Glutamatergic neuron (in vitro differentiated cells): ENCODE results near the gene CEACAM19. TPM values are rescaled to one million over a fixed set of nuclear protein-coding genes. Genes with fewer than 3 reads are reported as not detected.

Experiments used
- DNase-seq: peaks from one replicate; pipeline ENCODE4 v3.0.0; 2022
- H3K27ac Mint-ChIP-seq: one replicate; pipeline ENCODE4 v1.8.0; 2020; ENCODE audit warnings: mild to moderate bottlenecking, mixed read lengths, inconsistent platforms; ENCODE audit not compliant: unreplicated experiment
- H3K27me3 Mint-ChIP-seq: one replicate; pipeline ENCODE4 v1.8.0; 2020; ENCODE audit warnings: mild to moderate bottlenecking, moderate library complexity, mixed read lengths, inconsistent platforms; ENCODE audit not compliant: unreplicated experiment
- H3K36me3 Mint-ChIP-seq: one replicate; pipeline ENCODE4 v1.8.0; 2020; ENCODE audit warnings: mild to moderate bottlenecking, mixed read lengths, inconsistent platforms; ENCODE audit not compliant: unreplicated experiment
- H3K4me1 Mint-ChIP-seq: one replicate; pipeline ENCODE4 v1.8.0; 2020; ENCODE audit warnings: mild to moderate bottlenecking, low read depth, mixed read lengths, inconsistent platforms; ENCODE audit not compliant: unreplicated experiment
- H3K4me3 Mint-ChIP-seq: one replicate; pipeline ENCODE4 v1.8.0; 2020; ENCODE audit warnings: mild to moderate bottlenecking, mixed read lengths, inconsistent platforms; ENCODE audit not compliant: unreplicated experiment
- H3K9me3 Mint-ChIP-seq: one replicate; pipeline ENCODE4 v1.8.0; 2020; ENCODE audit warnings: mild to moderate bottlenecking, moderate library complexity, mixed read lengths, inconsistent platforms; ENCODE audit not compliant: unreplicated experiment
- total RNA-seq: library from RNA; stranded (reverse); fragmentation: NEBNext Ultra II Directional; extraction: Animal tissue kit (Norgen Biotek cat#: 25700); gene quantifications from one replicate; pipeline ENCODE4 v1.2.1, GENCODE V29; 2021; ENCODE audit not compliant: unreplicated experiment
- TF ChIP-seq, protein P1 (sequence below): fragments of 200-600 bp; sonication (generic); IDR thresholded peaks from one replicate; pipeline ENCODE4 v1.5.0; 2021; ENCODE audit not compliant: partially characterized antibody, unreplicated experiment

The CEACAM19 gene
- total RNA-seq, 1 donor from 2014 or later = 1.5 TPM

DNA sequence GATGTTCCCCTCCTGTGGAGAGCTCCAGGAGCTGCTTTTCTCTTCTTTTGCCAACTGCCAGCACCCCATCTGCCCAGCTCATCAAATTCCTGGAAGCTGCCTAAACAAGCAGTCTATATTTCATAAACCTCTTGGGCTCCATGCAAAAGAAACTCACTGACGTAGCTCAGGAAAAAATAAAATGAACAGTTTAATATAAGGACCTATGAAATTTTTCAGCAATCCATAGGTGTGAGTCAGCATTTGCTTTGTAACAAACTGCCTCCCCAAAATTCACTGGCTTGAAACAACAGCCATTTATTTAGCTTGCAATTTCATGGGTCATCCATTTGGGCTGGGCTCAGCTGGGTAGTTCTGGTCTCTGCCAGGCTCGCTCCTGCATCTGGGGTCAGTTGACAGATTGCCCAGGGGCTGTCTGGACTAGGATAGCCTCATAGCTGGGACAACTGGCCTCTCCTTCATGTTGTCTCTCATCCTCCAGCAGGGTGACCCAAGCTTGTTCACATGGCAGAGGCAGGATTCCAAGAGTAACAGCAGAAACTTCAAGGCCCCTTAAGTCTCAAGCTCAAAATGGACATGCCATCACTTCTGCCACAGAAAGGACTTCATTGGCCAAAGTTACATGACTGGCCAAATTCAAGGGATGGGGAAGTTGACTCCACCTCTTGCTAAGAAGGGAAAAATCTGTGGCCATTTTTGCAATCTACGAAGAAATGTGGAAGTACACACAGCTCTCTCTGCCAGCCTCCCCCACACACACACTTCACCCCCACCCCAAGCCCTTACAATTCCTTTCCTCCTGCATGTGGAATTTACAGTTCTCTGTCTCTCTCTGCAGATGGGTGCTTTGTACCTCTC is 35.5 kb upstream of the CEACAM19 start:
- no peaks in the 10 kb centered on the region for H3K9me3 Mint-ChIP-seq
- peaks cover 4% of the 10 kb centered on the region for H3K4me1 Mint-ChIP-seq
- H3K27ac Mint-ChIP-seq = no peak overlapping the region
- DNase-seq = no peak
- H3K4me3 Mint-ChIP-seq = no peak overlapping the region
- TF ChIP-seq, protein P1, sequence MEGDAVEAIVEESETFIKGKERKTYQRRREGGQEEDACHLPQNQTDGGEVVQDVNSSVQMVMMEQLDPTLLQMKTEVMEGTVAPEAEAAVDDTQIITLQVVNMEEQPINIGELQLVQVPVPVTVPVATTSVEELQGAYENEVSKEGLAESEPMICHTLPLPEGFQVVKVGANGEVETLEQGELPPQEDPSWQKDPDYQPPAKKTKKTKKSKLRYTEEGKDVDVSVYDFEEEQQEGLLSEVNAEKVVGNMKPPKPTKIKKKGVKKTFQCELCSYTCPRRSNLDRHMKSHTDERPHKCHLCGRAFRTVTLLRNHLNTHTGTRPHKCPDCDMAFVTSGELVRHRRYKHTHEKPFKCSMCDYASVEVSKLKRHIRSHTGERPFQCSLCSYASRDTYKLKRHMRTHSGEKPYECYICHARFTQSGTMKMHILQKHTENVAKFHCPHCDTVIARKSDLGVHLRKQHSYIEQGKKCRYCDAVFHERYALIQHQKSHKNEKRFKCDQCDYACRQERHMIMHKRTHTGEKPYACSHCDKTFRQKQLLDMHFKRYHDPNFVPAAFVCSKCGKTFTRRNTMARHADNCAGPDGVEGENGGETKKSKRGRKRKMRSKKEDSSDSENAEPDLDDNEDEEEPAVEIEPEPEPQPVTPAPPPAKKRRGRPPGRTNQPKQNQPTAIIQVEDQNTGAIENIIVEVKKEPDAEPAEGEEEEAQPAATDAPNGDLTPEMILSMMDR = no peak
- no peaks in the 10 kb centered on the region for H3K36me3 Mint-ChIP-seq
- no peaks in the 10 kb centered on the region for H3K27me3 Mint-ChIP-seq

DNA sequence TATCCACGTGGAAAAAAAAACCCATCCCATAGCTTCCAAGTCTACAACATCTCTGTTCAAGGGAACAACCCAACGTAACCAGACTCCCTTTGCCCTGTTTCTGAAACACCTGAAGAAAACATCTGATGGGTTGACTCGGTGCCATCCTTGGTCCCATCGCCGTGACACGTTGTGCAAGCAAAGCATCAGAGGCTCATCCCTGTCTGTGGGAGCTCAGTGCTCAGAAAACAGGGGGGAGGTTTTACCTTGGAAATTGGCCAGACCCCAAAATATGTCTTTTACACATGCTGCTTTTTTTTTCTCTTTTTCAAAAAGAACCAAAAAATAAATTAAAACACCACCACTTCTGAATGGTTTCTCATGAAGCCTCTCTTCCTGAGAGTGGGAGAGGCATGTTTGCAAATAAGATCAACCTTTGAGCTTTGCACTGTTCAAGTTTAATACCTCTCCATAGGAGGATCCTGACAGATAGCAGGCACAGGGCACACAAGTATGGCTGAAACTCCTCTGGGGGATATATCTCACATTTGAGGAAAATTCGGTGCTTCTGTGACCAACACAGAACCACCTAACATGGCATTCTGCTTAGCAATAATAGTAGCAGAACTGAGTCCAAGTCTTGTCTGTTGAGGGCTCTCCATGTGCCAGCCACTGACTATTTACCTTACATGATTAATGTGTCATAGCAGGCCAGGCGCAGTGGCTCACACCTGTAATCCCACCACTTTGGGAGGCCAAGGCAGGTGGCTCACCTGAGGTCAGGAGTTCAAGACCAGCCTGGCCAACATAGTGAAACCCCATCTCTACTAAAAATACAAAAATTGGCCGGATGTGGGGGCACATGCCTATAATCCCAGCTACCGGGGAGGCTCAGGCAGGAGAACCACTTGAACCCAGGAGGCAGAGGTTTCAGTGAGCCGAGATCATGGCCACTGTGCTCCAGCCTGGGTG is 34.6 kb upstream of the CEACAM19 start:
- no peak overlapping the region for H3K27ac Mint-ChIP-seq
- no peak overlapping the region for H3K4me3 Mint-ChIP-seq
- H3K27me3 Mint-ChIP-seq = no peaks in the 10 kb centered on the region
- DNase-seq = no peak
- H3K4me1 Mint-ChIP-seq = peaks cover 4% of the 10 kb centered on the region
- no peaks in the 10 kb centered on the region for H3K36me3 Mint-ChIP-seq
- TF ChIP-seq, protein P1 = no peak
- H3K9me3 Mint-ChIP-seq = no peaks in the 10 kb centered on the region

DNA sequence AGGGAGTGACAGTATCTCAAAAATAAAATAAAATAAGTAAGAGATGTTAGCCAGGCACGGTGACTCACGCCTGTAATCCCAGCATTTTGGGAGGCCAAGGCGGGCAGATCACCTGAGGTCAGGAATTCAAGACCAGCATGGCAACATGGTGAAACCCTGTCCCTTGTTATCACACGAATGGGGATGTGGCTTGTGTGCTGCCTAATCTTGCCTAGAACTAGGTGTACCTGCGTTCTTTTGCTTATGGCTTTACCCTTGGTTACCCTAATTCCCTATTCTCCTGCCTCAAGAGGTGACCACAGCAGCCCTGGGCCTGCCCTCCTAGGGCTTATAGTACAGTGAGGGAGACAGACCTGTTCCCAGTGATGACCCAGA is 33.9 kb upstream of the CEACAM19 start:
- no peaks in the 10 kb centered on the region for H3K9me3 Mint-ChIP-seq
- no peaks in the 10 kb centered on the region for H3K36me3 Mint-ChIP-seq
- H3K27ac Mint-ChIP-seq = no peak overlapping the region
- H3K4me3 Mint-ChIP-seq = no peak overlapping the region
- TF ChIP-seq, protein P1 = no peak
- no peaks in the 10 kb centered on the region for H3K27me3 Mint-ChIP-seq
- peaks cover 4% of the 10 kb centered on the region for H3K4me1 Mint-ChIP-seq
- DNase-seq = no peak

DNA sequence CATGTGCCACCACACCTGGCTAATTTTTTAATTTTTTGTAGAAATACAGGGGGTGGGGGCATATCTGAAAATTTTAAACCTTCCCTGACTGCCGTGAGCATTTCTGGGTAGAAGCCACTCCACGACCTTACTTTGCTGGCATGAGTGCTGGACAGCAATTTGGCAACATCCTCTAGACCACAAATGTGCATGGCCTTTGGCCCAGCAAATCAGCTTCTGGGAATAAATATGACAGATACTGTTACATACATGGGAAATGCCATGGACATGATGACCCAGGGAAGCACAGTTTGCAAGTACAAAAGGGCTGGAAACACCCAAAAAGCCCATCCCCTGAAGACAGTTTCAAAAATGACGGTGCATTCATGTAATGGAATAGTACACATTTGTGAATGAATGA is 30.8 kb upstream of the CEACAM19 start:
- no peak overlapping the region for H3K27ac Mint-ChIP-seq
- H3K4me1 Mint-ChIP-seq = peaks cover under 1% of the 10 kb centered on the region
- H3K36me3 Mint-ChIP-seq = no peaks in the 10 kb centered on the region
- H3K4me3 Mint-ChIP-seq = no peak overlapping the region
- TF ChIP-seq, protein P1 = no peak
- peaks cover 2% of the 10 kb centered on the region for H3K9me3 Mint-ChIP-seq
- H3K27me3 Mint-ChIP-seq = peaks cover 5% of the 10 kb centered on the region
- no peak for DNase-seq
